ENCODE measurements around the gene GNGT2.

DNA sequence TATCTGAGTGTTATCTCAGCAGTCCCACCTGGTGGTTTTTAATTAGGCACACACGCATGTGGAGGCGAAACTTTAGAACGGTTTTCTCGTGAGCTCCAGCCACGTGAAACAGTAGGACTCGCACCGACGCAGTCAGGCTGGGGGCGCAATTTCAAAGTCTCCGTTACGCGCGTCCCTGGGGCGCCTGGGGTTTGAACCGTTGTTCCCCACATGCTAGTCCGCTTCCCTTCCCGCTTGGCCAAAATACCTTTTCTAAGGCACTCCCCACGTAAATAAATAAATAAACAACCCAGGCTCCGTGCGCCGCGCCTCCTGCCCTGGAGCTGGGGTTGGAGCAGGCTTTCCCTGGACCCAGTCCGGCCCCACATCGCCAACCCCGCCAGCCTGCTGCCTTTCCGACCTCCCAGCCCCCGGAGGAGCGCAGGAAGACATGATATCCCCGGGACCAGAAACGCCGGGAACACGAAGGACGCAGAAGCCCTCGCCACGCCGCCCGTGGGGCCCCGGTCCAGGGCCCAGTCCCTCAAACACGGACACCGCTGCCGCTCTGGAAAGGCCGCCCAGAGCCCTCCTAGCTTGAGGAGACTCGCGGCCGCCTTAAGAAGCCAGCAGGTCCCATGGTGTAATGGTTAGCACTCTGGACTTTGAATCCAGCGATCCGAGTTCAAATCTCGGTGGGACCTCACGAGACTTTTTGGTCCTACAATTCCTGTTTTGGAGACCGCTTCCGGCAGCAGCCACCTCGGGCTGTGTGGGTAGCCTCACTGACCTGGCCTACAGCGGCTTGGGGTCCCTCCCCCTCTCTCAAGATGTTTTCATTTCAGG, 18.2 kb downstream of the GNGT2 start:
- TF ChIP-seq, protein P1, sequence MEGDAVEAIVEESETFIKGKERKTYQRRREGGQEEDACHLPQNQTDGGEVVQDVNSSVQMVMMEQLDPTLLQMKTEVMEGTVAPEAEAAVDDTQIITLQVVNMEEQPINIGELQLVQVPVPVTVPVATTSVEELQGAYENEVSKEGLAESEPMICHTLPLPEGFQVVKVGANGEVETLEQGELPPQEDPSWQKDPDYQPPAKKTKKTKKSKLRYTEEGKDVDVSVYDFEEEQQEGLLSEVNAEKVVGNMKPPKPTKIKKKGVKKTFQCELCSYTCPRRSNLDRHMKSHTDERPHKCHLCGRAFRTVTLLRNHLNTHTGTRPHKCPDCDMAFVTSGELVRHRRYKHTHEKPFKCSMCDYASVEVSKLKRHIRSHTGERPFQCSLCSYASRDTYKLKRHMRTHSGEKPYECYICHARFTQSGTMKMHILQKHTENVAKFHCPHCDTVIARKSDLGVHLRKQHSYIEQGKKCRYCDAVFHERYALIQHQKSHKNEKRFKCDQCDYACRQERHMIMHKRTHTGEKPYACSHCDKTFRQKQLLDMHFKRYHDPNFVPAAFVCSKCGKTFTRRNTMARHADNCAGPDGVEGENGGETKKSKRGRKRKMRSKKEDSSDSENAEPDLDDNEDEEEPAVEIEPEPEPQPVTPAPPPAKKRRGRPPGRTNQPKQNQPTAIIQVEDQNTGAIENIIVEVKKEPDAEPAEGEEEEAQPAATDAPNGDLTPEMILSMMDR (IDR thresholded peaks at IDR 0.05): peak in 3 of 6 experiments; percentile 19 to 41 (median 37)
- peak in 1 of 2 donors; percentile 37 for TF ChIP-seq POLR2A (IDR thresholded peaks at IDR 0.05)
